Karpas-422 (cell line): Measurements from ENCODE around the gene KIR3DL3. TPM values are rescaled to one million over a fixed set of nuclear protein-coding genes. Genes with fewer than 3 reads are reported as not detected.
"Not testable (repeated sequence)": the region's sequence is repeated elsewhere in the genome, so short reads cannot be mapped to it uniquely, and the experiment has no call there.

Source experiments
- DNase-seq: peaks from one replicate; pipeline ENCODE4 v3.0.0-alpha.2; 2015
- H2AFZ ChIP-seq: fragments of 200-600 bp; sonication (generic); 2 replicates; pipeline ENCODE4 v1.6.1; 2014; ENCODE audit warnings: antibody characterized with exemption, low read length, mixed read lengths
- H3K27ac ChIP-seq: fragments of 200-600 bp; sonication (generic); 2 replicates; pipeline ENCODE4 v1.5.1; 2014; ENCODE audit warnings: mild to moderate bottlenecking, low read length, moderate library complexity
- H3K27me3 ChIP-seq: fragments of 200-600 bp; sonication (generic); 2 replicates; pipeline ENCODE4 v1.6.1; 2014; ENCODE audit warnings: low read length, mixed read lengths
- H3K36me3 ChIP-seq: fragments of 200-600 bp; sonication (generic); 2 replicates; pipeline ENCODE4 v1.6.1; 2014; ENCODE audit warnings: low read length, mixed read lengths; ENCODE audit not compliant: insufficient read depth
- H3K4me1 ChIP-seq: fragments of 200-600 bp; sonication (generic); 2 replicates; pipeline ENCODE4 v1.6.1; 2014; ENCODE audit warnings: mild to moderate bottlenecking, low read length, mixed read lengths
- H3K4me2 ChIP-seq: fragments of 200-600 bp; sonication (generic); 2 replicates; pipeline ENCODE4 v1.6.1; 2014; ENCODE audit warnings: low read length, low read depth, mild to moderate bottlenecking; ENCODE audit not compliant: poor library complexity, severe bottlenecking
- H3K4me3 ChIP-seq: fragments of 200-600 bp; sonication (generic); 2 replicates; pipeline ENCODE4 v1.5.1; 2014; ENCODE audit warnings: mild to moderate bottlenecking, antibody characterized with exemption, low read length, mixed read lengths
- H3K79me2 ChIP-seq: fragments of 200-600 bp; sonication (generic); 2 replicates; pipeline ENCODE4 v1.6.1; 2014; ENCODE audit warnings: mild to moderate bottlenecking, low read length, mixed read lengths
- H3K9ac ChIP-seq: fragments of 200-600 bp; sonication (generic); 2 replicates; pipeline ENCODE4 v1.6.0; 2014; ENCODE audit warnings: low read length
- H3K9me2 ChIP-seq: fragments of 200-600 bp; sonication (generic), shearing (Covaris generic); replicated peaks from 2 replicates; pipeline ENCODE4 v1.6.0; 2014; ENCODE audit warnings: mild to moderate bottlenecking, low read length, moderate library complexity; ENCODE audit not compliant: insufficient read depth
- H3K9me3 ChIP-seq: fragments of 300-700, 200-600 bp; sonication (generic); 2 replicates; pipeline ENCODE4 v1.6.1; 2014; ENCODE audit warnings: low read length, mixed read lengths
- H4K20me1 ChIP-seq: fragments of 200-600 bp; sonication (generic); 2 replicates; pipeline ENCODE4 v1.6.1; 2014; ENCODE audit warnings: mild to moderate bottlenecking, antibody characterized with exemption, low read length, low read depth; ENCODE audit not compliant: insufficient read depth
- total RNA-seq: library from RNA; depleted of rRNA; stranded (reverse); fragments of >200 nt; shearing (Covaris generic); gene quantifications from 2 replicates; pipeline ENCODE4 v1.2.3, GENCODE V29; 2014; ENCODE audit warnings: low replicate concordance; rRNA removed

KIR3DL3 gene
- not detected in 2 replicates for total RNA-seq

GRCh38 chr19:54724142-54724541 lies at the start of gene KIR3DL3:
TSS of gene KIR3DL3 (plus strand) at chr19:54724442. CDS start at chr19:54724497, 55 bp downstream.
- Histone ChIP-seq H2AFZ (no peak within 1 kb of the TSS), H3K79me2 (no peaks in the 10 kb centered on the region), H3K36me3 (no peaks in the 10 kb centered on the region), H4K20me1 (no peaks in the 10 kb centered on the region), H3K27me3 (no peaks in the 10 kb centered on the region), H3K9me2 (no peaks in the 10 kb centered on the region), H3K9me3 (no peaks in the 10 kb centered on the region), H3K4me1 (no peaks in the 10 kb centered on the region), H3K4me3 (no peak within 1 kb of the TSS), H3K27ac (no peak within 1 kb of the TSS), H3K9ac (no peak within 1 kb of the TSS), H3K4me2 (no peak within 1 kb of the TSS)
- DNase-seq: peak; percentile 27

GRCh38 chr19:54676210-54676834 lies 47.9 kb upstream of the KIR3DL3 start:
- H3K9ac ChIP-seq, H3K9me3 ChIP-seq, H3K4me1 ChIP-seq, H2AFZ ChIP-seq, H3K9me2 ChIP-seq, H3K27me3 ChIP-seq, H3K79me2 ChIP-seq, H3K4me2 ChIP-seq, H3K36me3 ChIP-seq, H3K27ac ChIP-seq, H4K20me1 ChIP-seq, H3K4me3 ChIP-seq: not testable (repeated sequence)
- peak; percentile 83 for DNase-seq

- Histone ChIP-seq H3K79me2 (no peaks in the 10 kb centered on the region), H3K4me3 (no peak overlapping the region), H3K27me3 (no peaks in the 10 kb centered on the region), H4K20me1 (no peaks in the 10 kb centered on the region), H3K4me2 (no peak overlapping the region), H2AFZ (no peak overlapping the region), H3K9me3 (no peaks in the 10 kb centered on the region), H3K36me3 (no peaks in the 10 kb centered on the region), H3K4me1 (peaks cover 9% of the 10 kb centered on the region), H3K9me2 (no peaks in the 10 kb centered on the region), H3K27ac (no peak overlapping the region), H3K9ac (no peak overlapping the region)
- DNase-seq: peak; percentile 61
Measured at GRCh38 chr19:54677217-54677616, 47.0 kb upstream of the KIR3DL3 start.

- not testable (repeated sequence) for H4K20me1 ChIP-seq, H3K9ac ChIP-seq, H2AFZ ChIP-seq, H3K4me2 ChIP-seq, H3K27me3 ChIP-seq, H3K9me2 ChIP-seq, H3K4me3 ChIP-seq, H3K27ac ChIP-seq, H3K36me3 ChIP-seq, H3K79me2 ChIP-seq, H3K9me3 ChIP-seq, H3K4me1 ChIP-seq, DNase-seq
Measured at GRCh38 chr19:54681596-54681995, 42.6 kb upstream of the KIR3DL3 start.

- Histone ChIP-seq H3K36me3 (no peaks in the 10 kb centered on the region), H3K4me2 (no peak overlapping the region), H3K9me3 (no peaks in the 10 kb centered on the region), H3K27me3 (no peaks in the 10 kb centered on the region), H4K20me1 (no peaks in the 10 kb centered on the region), H3K27ac (no peak overlapping the region), H3K9me2 (no peaks in the 10 kb centered on the region), H3K9ac (no peak overlapping the region), H3K79me2 (no peaks in the 10 kb centered on the region), H2AFZ (no peak overlapping the region), H3K4me3 (no peak overlapping the region), H3K4me1 (peaks cover 3% of the 10 kb centered on the region)
- no peak for DNase-seq
Measured at GRCh38 chr19:54682306-54682856, 41.9 kb upstream of the KIR3DL3 start.

GRCh38 chr19:54684527-54684926 lies 39.7 kb upstream of the KIR3DL3 start:
- H3K4me3 ChIP-seq: no peak overlapping the region
- no peaks in the 10 kb centered on the region for H3K9me3 ChIP-seq
- H4K20me1 ChIP-seq: no peaks in the 10 kb centered on the region
- DNase-seq: peak; percentile 83
- no peaks in the 10 kb centered on the region for H3K79me2 ChIP-seq
- no peaks in the 10 kb centered on the region for H3K36me3 ChIP-seq
- H3K27me3 ChIP-seq: no peaks in the 10 kb centered on the region
- H3K27ac ChIP-seq: no peak overlapping the region
- no peak overlapping the region for H2AFZ ChIP-seq
- H3K4me2 ChIP-seq: no peak overlapping the region
- no peaks in the 10 kb centered on the region for H3K4me1 ChIP-seq
- no peaks in the 10 kb centered on the region for H3K9me2 ChIP-seq
- H3K9ac ChIP-seq: no peak overlapping the region

- Histone ChIP-seq H2AFZ (no peak overlapping the region), H3K27me3 (no peaks in the 10 kb centered on the region), H3K4me2 (no peak overlapping the region), H3K9ac (no peak overlapping the region), H3K9me3 (no peaks in the 10 kb centered on the region), H4K20me1 (no peaks in the 10 kb centered on the region), H3K9me2 (no peaks in the 10 kb centered on the region), H3K79me2 (no peaks in the 10 kb centered on the region), H3K4me1 (no peaks in the 10 kb centered on the region), H3K4me3 (no peak overlapping the region), H3K36me3 (no peaks in the 10 kb centered on the region), H3K27ac (no peak overlapping the region)
- DNase-seq: no peak
Measured at GRCh38 chr19:54691582-54692297, 32.5 kb upstream of the KIR3DL3 start.

- Histone ChIP-seq H3K4me3 (no peak overlapping the region), H3K36me3 (no peaks in the 10 kb centered on the region), H3K79me2 (no peaks in the 10 kb centered on the region), H3K9me3 (no peaks in the 10 kb centered on the region), H4K20me1 (no peaks in the 10 kb centered on the region), H2AFZ (no peak overlapping the region), H3K4me1 (no peaks in the 10 kb centered on the region), H3K4me2 (no peak overlapping the region), H3K27me3 (no peaks in the 10 kb centered on the region), H3K9ac (no peak overlapping the region), H3K27ac (no peak overlapping the region), H3K9me2 (no peaks in the 10 kb centered on the region)
- DNase-seq: no peak
Measured at GRCh38 chr19:54692298-54692615, 32.0 kb upstream of the KIR3DL3 start.
